ENCODE results near the gene PTGES3.
"Not testable (repeated sequence)": the region's sequence is repeated elsewhere in the genome, so short reads cannot be mapped to it uniquely, and the experiment has no call there.

PTGES3 gene

GRCh38 chr12:56704522-56704921, 16.4 kb upstream of the PTGES3 start:
- DNase-seq, result not testable (repeated sequence)

- no peak for DNase-seq
These were observed 11.1 kb upstream of the PTGES3 start for GRCh38 chr12:56699020-56699661.

GRCh38 chr12:56695327-56696101, 7.4 kb upstream of the PTGES3 start:
- DNase-seq, result no peak

- no peak for DNase-seq
These were observed 6.1 kb upstream of the PTGES3 start for GRCh38 chr12:56694161-56694560.

- DNase-seq, result no peak
These were observed 694 bp upstream of the PTGES3 start for GRCh38 chr12:56688846-56689109.

- no peak for DNase-seq
These were observed 608 bp downstream of the PTGES3 start for GRCh38 chr12:56687223-56688128.

GRCh38 chr12:56684745-56685359, 3.2 kb downstream of the PTGES3 start:
- DNase-seq, result no peak

- DNase-seq, result no peak
These were observed 5.8 kb downstream of the PTGES3 start for GRCh38 chr12:56682323-56682722.

GRCh38 chr12:56679883-56680575, 8.1 kb downstream of the PTGES3 start:
- DNase-seq, result no peak

- DNase-seq, result no peak
These were observed 9.2 kb downstream of the PTGES3 start for GRCh38 chr12:56678852-56679251.

GRCh38 chr12:56677680-56678079, 10.4 kb downstream of the PTGES3 start:
- no peak for DNase-seq

- no peak for DNase-seq
These were observed 11.1 kb downstream of the PTGES3 start for GRCh38 chr12:56676851-56677580.

- DNase-seq, result no peak
These were observed 16.5 kb downstream of the PTGES3 start for GRCh38 chr12:56671608-56672007.

- DNase-seq, result no peak
These were observed 17.2 kb downstream of the PTGES3 start for GRCh38 chr12:56670836-56671235.

GRCh38 chr12:56668197-56668457, 20.0 kb downstream of the PTGES3 start:
- DNase-seq, result no peak

- no peak for DNase-seq
These were observed 26.0 kb downstream of the PTGES3 start for GRCh38 chr12:56661979-56662638.

GRCh38 chr12:56661560-56661959, 26.5 kb downstream of the PTGES3 start:
- no peak for DNase-seq

- DNase-seq, result no peak
These were observed 29.2 kb downstream of the PTGES3 start for GRCh38 chr12:56658921-56659320.

- no peak for DNase-seq
These were observed 30.4 kb downstream of the PTGES3 start for GRCh38 chr12:56657416-56658379.

- DNase-seq, result not testable (repeated sequence)
These were observed 34.3 kb downstream of the PTGES3 start for GRCh38 chr12:56653781-56654180.

All from NCI-H1048 (cell line).